Activated T-cell treated with anti-CD3 and anti-CD28 coated beads, Interleukin-2, amount 50 U/mL, for 24 hours (primary cell): ENCODE results near the gene CTDSP1.

Experiments
- DNase-seq: peaks from one replicate; pipeline ENCODE4 v3.0.0-alpha.2; 2020
- H3K27ac Mint-ChIP-seq: 2 replicates; pipeline ENCODE4 v1.8.0; 2020; ENCODE audit warnings: mild to moderate bottlenecking, mixed read lengths
- H3K27me3 Mint-ChIP-seq: 2 replicates; pipeline ENCODE4 v1.8.0; 2020; ENCODE audit warnings: mixed read lengths
- H3K36me3 Mint-ChIP-seq: 2 replicates; pipeline ENCODE4 v1.8.0; 2020; ENCODE audit warnings: low read depth, mixed read lengths
- H3K4me1 Mint-ChIP-seq: 2 replicates; pipeline ENCODE4 v1.8.0; 2020; ENCODE audit warnings: low read depth, mixed read lengths
- H3K4me3 Mint-ChIP-seq: 2 replicates; pipeline ENCODE4 v1.8.0; 2020; ENCODE audit warnings: mild to moderate bottlenecking, moderate library complexity, mixed read lengths
- H3K9me3 Mint-ChIP-seq: 2 replicates; pipeline ENCODE4 v1.8.0; 2020; ENCODE audit warnings: mixed read lengths

Gene CTDSP1

DNA sequence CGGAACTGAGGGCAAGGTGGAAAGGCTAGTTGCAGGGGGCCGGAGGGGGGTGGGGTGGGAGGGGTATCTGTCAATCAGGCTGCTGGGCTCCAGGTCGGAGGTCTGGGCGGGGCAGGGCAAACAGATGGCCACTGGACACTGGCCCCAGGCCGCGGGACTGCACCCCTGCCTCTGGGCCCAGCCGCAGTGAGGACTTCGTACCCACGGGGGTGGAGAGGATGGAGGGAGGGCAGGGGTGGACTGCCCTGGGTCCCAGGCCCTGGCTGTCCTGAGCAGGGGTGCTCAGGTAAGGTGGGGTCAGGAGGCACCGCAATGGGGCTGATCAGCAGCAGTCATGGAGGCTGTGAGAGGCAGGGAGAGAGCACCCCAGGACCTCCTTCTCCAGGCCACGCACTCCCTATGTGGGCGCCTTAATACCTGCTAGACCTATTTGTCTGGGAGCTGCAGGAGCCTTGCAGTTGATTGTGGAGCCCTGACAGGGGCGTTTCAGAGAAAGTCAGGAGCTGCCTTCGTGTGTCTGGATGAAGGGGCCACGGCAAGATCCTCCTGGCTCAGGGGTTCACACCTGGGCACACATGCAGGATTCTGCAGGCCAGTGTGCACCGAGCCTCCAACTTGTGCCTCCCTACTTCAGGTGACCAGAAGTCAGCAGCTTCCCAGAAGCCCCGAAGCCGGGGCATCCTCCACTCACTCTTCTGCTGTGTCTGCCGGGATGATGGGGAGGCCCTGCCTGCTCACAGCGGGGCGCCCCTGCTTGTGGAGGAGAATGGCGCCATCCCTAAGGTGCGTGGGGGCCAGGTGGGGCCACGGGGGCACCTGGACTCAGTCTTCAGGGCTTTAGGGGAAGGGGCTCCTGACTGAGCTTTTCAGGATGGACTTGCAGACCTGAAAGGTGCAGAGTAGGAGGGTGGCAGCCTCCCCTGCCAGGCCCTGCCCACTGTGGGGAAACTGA, 1.5 kb downstream of the CTDSP1 start:
- peak overlapping the region; percentile 92 for H3K4me3 Mint-ChIP-seq
- H3K9me3 Mint-ChIP-seq: no peaks in the 10 kb centered on the region
- peaks cover 42% of the 10 kb centered on the region for H3K36me3 Mint-ChIP-seq
- H3K27me3 Mint-ChIP-seq: peaks cover 16% of the 10 kb centered on the region
- H3K4me1 Mint-ChIP-seq: peaks cover 67% of the 10 kb centered on the region
- peak overlapping the region; percentile 33 for H3K27ac Mint-ChIP-seq
- peak; percentile 42 for DNase-seq

DNA sequence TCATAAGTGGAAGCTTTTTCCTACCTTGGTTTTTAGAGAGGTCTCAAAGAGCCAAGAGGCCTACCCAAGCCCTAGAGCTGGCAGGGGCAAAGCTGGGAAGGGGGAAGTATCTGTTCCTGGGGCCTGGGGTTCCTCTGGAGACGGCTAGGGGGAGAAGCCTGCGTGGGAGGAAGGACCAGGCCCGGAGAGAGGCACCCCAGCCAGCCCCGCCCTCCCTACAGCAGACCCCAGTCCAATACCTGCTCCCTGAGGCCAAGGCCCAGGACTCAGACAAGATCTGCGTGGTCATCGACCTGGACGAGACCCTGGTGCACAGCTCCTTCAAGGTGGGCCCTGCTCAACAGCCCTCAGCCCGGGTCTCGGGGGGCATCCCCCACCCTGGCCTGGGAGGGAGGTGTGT, 2.2 kb downstream of the CTDSP1 start:
- Mint-ChIP-seq H3K36me3 (peaks cover 42% of the 10 kb centered on the region), H3K9me3 (no peaks in the 10 kb centered on the region), H3K4me1 (peaks cover 65% of the 10 kb centered on the region), H3K4me3 (peak overlapping the region; percentile 92), H3K27ac (peak overlapping the region; percentile 33), H3K27me3 (peaks cover 11% of the 10 kb centered on the region)
- no peak for DNase-seq

GRCh38 chr2:218402491-218402901, 2.8 kb downstream of the CTDSP1 start:
- Mint-ChIP-seq H3K4me1 (peaks cover 64% of the 10 kb centered on the region), H3K27ac (no peak overlapping the region), H3K4me3 (peak overlapping the region; percentile 18)

GRCh38 chr2:218402911-218403411, 3.3 kb downstream of the CTDSP1 start:
- Mint-ChIP-seq H3K36me3 (peaks cover 42% of the 10 kb centered on the region), H3K27me3 (peaks cover 2% of the 10 kb centered on the region), H3K4me3 (no peak overlapping the region), H3K27ac (peak overlapping the region; percentile 37), H3K4me1 (peaks cover 63% of the 10 kb centered on the region), H3K9me3 (no peaks in the 10 kb centered on the region)
- DNase-seq: no peak

More at GRCh38 chr2:218402491-218402901, 2.8 kb downstream of the CTDSP1 start:
- no peak for DNase-seq
- Mint-ChIP-seq H3K9me3 (no peaks in the 10 kb centered on the region), H3K36me3 (peaks cover 42% of the 10 kb centered on the region), H3K27me3 (peaks cover 5% of the 10 kb centered on the region)

DNA sequence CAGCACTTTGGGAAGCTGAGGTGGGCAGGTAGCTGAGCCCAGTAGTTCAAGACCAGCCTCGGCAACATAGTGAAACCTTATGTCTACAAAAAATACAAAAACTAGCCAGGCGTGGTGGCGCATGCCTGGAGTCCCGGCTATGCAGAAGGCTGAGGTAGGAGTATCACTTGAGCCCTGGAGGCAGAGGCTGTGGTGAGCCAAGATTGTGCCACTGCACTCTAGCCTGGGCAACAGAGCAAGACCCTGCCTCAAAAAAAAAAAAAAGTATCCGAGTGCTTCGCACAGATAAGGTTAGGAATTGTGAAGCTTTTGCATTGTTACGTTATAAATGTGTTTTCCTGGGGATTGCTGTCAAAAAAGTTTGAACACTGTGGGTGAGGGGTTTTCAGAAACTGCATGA, 4.1 kb downstream of the CTDSP1 start:
- H3K4me1 Mint-ChIP-seq: peaks cover 60% of the 10 kb centered on the region
- H3K4me3 Mint-ChIP-seq: no peak overlapping the region
- peak overlapping the region; percentile 33 for H3K27ac Mint-ChIP-seq
- H3K27me3 Mint-ChIP-seq: peaks cover 2% of the 10 kb centered on the region
- DNase-seq: no peak
- peaks cover 42% of the 10 kb centered on the region for H3K36me3 Mint-ChIP-seq
- no peaks in the 10 kb centered on the region for H3K9me3 Mint-ChIP-seq

DNA sequence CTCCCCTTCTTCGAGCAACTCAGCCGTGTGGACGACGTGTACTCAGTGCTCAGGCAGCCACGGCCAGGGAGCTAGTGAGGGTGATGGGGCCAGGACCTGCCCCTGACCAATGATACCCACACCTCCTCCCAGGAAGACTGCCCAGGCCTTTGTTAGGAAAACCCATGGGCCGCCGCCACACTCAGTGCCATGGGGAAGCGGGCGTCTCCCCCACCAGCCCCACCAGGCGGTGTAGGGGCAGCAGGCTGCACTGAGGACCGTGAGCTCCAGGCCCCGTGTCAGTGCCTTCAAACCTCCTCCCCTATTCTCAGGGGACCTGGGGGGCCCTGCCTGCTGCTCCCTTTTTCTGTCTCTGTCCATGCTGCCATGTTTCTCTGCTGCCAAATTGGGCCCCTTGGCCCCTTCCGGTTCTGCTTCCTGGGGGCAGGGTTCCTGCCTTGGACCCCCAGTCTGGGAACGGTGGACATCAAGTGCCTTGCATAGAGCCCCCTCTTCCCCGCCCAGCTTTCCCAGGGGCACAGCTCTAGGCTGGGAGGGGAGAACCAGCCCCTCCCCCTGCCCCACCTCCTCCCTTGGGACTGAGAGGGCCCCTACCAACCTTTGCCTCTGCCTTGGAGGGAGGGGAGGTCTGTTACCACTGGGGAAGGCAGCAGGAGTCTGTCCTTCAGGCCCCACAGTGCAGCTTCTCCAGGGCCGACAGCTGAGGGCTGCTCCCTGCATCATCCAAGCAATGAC, 4.8 kb downstream of the CTDSP1 start:
- DNase-seq: no peak
- H3K27me3 Mint-ChIP-seq: peaks cover 2% of the 10 kb centered on the region
- H3K4me1 Mint-ChIP-seq: peaks cover 56% of the 10 kb centered on the region
- no peak overlapping the region for H3K27ac Mint-ChIP-seq
- no peak overlapping the region for H3K4me3 Mint-ChIP-seq
- peaks cover 42% of the 10 kb centered on the region for H3K36me3 Mint-ChIP-seq
- H3K9me3 Mint-ChIP-seq: no peaks in the 10 kb centered on the region

GRCh38 chr2:218405086-218405745, 5.5 kb downstream of the CTDSP1 start:
- peaks cover 54% of the 10 kb centered on the region for H3K4me1 Mint-ChIP-seq
- no peak for DNase-seq
- peaks cover 40% of the 10 kb centered on the region for H3K36me3 Mint-ChIP-seq

DNA sequence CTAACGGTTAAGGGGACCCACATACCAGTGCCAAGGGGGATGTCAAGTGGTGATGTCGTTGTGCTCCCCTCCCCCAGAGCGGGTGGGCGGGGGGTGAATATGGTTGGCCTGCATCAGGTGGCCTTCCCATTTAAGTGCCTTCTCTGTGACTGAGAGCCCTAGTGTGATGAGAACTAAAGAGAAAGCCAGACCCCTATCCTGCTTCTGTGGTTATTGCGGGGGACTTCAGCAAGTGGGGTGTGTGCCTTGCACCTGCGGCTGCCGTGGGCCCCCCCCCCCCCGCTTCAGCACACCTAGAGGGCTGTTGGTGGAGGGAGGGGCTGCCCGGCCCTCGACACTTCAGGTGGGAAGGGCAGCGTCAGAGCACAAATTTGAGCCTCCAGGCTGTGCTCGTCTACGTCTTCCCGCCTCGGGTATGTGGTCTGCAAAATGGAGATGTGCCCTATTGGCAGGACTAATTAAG, 6.1 kb downstream of the CTDSP1 start:
- peaks cover 40% of the 10 kb centered on the region for H3K36me3 Mint-ChIP-seq
- H3K27me3 Mint-ChIP-seq: peaks cover 2% of the 10 kb centered on the region
- peak overlapping the region; percentile 89 for H3K27ac Mint-ChIP-seq
- peaks cover 54% of the 10 kb centered on the region for H3K4me1 Mint-ChIP-seq
- H3K4me3 Mint-ChIP-seq: peak overlapping the region; percentile 76
- DNase-seq: peak; percentile 49
- H3K9me3 Mint-ChIP-seq: no peaks in the 10 kb centered on the region

More at GRCh38 chr2:218405086-218405745, 5.5 kb downstream of the CTDSP1 start:
- Mint-ChIP-seq H3K4me3 (peak overlapping the region; percentile 76), H3K27me3 (peaks cover 2% of the 10 kb centered on the region), H3K27ac (peak overlapping the region; percentile 89), H3K9me3 (no peaks in the 10 kb centered on the region)

DNA sequence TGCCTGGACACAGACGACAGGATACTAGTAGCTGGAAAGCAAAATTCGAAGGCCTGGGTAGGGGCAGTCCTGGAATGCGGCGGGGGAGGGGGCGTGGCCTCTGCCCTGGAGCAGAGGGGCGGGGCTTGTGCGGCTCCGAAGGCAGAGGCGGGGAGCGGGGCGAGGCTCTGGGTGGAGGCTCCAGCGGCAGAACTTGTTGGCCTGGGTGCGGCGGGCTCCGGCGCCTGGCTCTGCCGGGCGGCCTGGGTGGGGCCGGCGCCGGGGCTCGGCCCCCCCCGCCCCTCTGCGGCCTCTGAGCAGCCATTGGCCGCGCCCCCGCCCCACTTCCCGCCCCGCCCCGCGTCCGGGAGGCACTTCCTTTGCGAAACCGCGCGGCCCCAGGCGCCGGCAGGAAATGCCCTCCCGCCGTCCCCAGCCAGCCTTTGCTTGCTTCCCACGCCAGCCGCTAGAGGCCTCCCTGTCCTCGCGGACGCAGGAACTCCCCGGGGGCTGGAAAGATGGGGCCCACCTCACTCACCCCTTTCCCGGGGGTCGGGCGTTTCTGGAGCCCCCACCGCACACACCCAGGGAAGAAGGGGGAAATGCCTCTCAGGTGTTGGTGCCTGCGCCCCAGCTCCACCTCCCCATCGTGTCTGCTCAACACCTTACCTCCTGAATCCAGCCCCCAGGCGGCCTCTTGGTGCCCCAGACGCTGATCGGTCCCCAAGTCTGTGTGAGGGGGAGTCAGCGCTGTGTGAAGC, 6.7 kb downstream of the CTDSP1 start:
- H3K9me3 Mint-ChIP-seq: no peaks in the 10 kb centered on the region
- peak overlapping the region; percentile 89 for H3K27ac Mint-ChIP-seq
- peak overlapping the region; percentile 77 for H3K4me3 Mint-ChIP-seq
- H3K4me1 Mint-ChIP-seq: peaks cover 54% of the 10 kb centered on the region
- peaks cover 2% of the 10 kb centered on the region for H3K27me3 Mint-ChIP-seq
- peak; percentile 94 for DNase-seq
- peaks cover 40% of the 10 kb centered on the region for H3K36me3 Mint-ChIP-seq

- peak overlapping the region; percentile 81 for H3K27ac Mint-ChIP-seq
- H3K4me3 Mint-ChIP-seq: peak overlapping the region; percentile 77
- peaks cover 2% of the 10 kb centered on the region for H3K27me3 Mint-ChIP-seq
- peaks cover 48% of the 10 kb centered on the region for H3K4me1 Mint-ChIP-seq
- peak; percentile 77 for DNase-seq
- peaks cover 34% of the 10 kb centered on the region for H3K36me3 Mint-ChIP-seq
- H3K9me3 Mint-ChIP-seq: no peaks in the 10 kb centered on the region
These were observed 7.4 kb downstream of the CTDSP1 start for GRCh38 chr2:218406949-218407618.

DNA sequence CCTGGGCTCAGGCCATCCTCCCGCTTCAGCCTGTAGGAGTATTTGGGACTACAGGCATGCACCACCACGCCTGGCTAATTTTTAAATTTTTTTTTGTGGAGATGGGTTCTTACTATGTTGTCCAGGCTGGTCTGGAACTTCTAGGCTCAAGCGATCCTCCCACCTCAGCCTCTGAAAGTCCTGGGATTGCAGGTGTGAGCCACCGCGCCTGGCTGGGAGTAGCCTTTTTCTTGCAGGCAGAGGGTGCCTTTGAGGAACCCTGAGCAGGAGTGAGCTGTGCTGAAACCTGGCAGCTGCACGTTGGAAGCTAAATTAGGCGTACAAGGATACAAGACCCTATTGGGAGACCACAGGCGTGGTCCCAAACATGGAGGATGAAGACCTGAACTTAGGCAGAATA, 8.0 kb downstream of the CTDSP1 start:
- peaks cover 28% of the 10 kb centered on the region for H3K36me3 Mint-ChIP-seq
- no peak overlapping the region for H3K27ac Mint-ChIP-seq
- peaks cover 2% of the 10 kb centered on the region for H3K27me3 Mint-ChIP-seq
- no peak overlapping the region for H3K4me3 Mint-ChIP-seq
- DNase-seq: no peak
- peaks cover 46% of the 10 kb centered on the region for H3K4me1 Mint-ChIP-seq
- no peaks in the 10 kb centered on the region for H3K9me3 Mint-ChIP-seq

DNA sequence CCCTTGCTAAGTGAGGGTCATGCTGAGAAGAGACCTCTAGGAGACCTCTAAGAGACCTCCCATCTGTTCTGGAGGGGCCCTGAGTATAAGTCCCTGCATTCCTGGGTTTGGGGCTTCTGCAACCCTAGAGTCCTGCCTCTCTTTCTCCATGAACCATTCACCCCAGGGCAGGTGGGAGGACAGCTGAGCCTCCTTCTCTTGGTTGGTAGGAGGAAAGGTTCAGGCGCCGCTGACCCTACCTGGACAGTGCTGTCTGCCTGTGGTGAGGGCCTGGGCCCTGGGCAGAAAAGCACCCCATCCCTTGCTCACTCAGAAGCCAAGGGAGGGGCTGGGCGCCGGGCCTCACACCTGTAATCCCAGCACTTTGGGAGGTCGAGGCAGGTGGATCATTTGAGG, 18.7 kb downstream of the CTDSP1 start:
- no peaks in the 10 kb centered on the region for H3K4me1 Mint-ChIP-seq
- H3K36me3 Mint-ChIP-seq: no peaks in the 10 kb centered on the region
- H3K27me3 Mint-ChIP-seq: no peaks in the 10 kb centered on the region
- no peak overlapping the region for H3K4me3 Mint-ChIP-seq
- no peaks in the 10 kb centered on the region for H3K9me3 Mint-ChIP-seq
- no peak overlapping the region for H3K27ac Mint-ChIP-seq
- no peak for DNase-seq

DNA sequence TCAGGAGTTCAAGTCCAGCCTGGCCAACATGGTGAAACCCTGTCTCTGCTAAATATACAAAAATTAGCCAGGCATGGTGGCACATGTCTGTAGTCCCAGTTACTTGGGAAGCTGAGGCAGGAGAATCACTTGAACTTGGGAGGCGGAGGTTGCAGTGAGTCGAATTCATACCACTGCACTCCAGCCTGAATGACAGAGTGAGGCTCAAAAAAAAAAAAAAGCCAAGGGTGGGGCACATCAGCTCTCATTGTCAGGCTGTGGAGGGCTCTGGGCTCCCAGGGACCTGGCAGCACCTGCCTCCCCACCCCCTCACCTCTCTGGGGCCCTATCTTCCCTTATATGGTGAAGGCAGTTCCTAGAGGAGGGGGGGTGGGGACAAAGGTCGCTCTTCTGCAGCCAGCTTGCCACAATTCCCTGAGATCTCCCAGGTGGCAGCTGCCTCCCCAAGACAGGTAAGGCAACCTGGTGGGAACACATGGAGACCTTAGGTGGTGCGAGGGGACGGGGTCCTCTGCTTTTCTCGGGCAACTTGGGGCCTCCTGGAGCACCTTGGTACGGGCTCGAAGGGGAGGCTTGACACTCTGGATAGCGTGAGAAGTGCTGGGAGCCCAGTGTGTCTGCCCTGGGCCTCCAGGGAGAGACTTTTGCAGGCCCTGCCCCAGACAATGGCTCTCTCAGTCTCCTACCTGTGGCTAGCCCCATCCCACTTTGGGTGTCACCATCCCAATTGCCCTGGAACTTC, 19.2 kb downstream of the CTDSP1 start, which contains the start of gene VIL1:
Gene VIL1, plus strand, starts transcription at position 407 of the 742 bp plus-strand sequence. CDS start 4,656 bp downstream, outside the sequence.
- Mint-ChIP-seq H3K4me3 (no peak within 1 kb of the TSS), H3K36me3 (no peaks in the 10 kb centered on the region), H3K27ac (no peak within 1 kb of the TSS), H3K27me3 (no peaks in the 10 kb centered on the region), H3K4me1 (no peaks in the 10 kb centered on the region), H3K9me3 (no peaks in the 10 kb centered on the region)
- no peak for DNase-seq
